GM21390 (cell line): ENCODE measurements around the gene DBF4B.

ENCODE experiments used
- ATAC-seq: cut with Tn5 transposase; IDR thresholded peaks from one replicate; pipeline ENCODE4 v1.9.1; 2021; ENCODE audit not compliant: unreplicated experiment

DBF4B gene

GRCh38 chr17:44759086-44759915 is 50.8 kb downstream of the DBF4B start:
- no peak for ATAC-seq

GRCh38 chr17:44759916-44760243 is 51.4 kb downstream of the DBF4B start:
- no peak for ATAC-seq

- ATAC-seq, result no peak
Measured at GRCh38 chr17:44760474-44761308, 52.2 kb downstream of the DBF4B start.

- no peak for ATAC-seq
Measured at GRCh38 chr17:44761932-44762810, 53.7 kb downstream of the DBF4B start.

GRCh38 chr17:44763170-44763569 is 54.7 kb downstream of the DBF4B start:
- no peak for ATAC-seq

GRCh38 chr17:44765965-44766364 is 57.5 kb downstream of the DBF4B start:
- ATAC-seq, result no peak

- ATAC-seq, result no peak
Measured at GRCh38 chr17:44766409-44767038, 58.1 kb downstream of the DBF4B start.

- ATAC-seq, result no peak
Measured at GRCh38 chr17:44767493-44767892, 59.0 kb downstream of the DBF4B start.

GRCh38 chr17:44768505-44769142 is 60.2 kb downstream of the DBF4B start:
- no peak for ATAC-seq

GRCh38 chr17:44769230-44769629 is 60.8 kb downstream of the DBF4B start:
- no peak for ATAC-seq

GRCh38 chr17:44769647-44770084 is 61.2 kb downstream of the DBF4B start:
- no peak for ATAC-seq

- ATAC-seq, result no peak
Measured at GRCh38 chr17:44770166-44770925, 61.9 kb downstream of the DBF4B start.

- no peak for ATAC-seq
Measured at GRCh38 chr17:44772308-44773045, 64.0 kb downstream of the DBF4B start.

GRCh38 chr17:44773140-44773539 is 64.7 kb downstream of the DBF4B start:
- no peak for ATAC-seq

GRCh38 chr17:44774271-44775135 is 66.0 kb downstream of the DBF4B start:
- ATAC-seq, result no peak

- peak; percentile 79 for ATAC-seq
Measured at GRCh38 chr17:44775136-44775837, 66.8 kb downstream of the DBF4B start.
